Activated gamma-delta T cell treated with anti-CD3 and anti-CD28 coated beads, Interleukin-2, amount 50 U/mL, for 16 hours (primary cell): ENCODE results near the gene UBAC2.
"Not testable (repeated sequence)": the region's sequence is repeated elsewhere in the genome, so short reads cannot be mapped to it uniquely, and the experiment has no call there.

Experiments used
- DNase-seq: peaks from one replicate; pipeline ENCODE4 v3.0.0-alpha.2; 2020; ENCODE audit warnings: low read depth

Gene UBAC2

GRCh38 chr13:99380921-99381645 is 180.4 kb downstream of the UBAC2 start:
- peak; percentile 33 for DNase-seq

DNA sequence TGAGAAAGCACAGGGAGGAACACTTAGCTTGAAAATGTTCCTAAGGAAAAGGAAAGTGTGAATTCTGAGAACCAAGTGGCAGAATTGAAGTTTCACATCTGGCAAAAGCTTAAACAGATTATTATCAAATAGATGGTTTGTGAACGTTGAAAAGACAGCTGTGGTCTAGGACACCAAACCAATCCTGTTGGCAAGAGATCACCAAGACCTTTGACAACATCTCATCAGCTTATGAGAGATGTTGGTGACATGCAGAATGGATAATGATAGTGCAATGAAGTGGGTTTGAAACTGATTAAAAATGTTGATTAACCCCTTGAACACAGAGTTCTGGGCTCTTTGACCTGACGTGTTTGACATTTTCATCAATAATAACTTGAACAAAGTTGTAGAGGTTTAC is 181.1 kb downstream of the UBAC2 start:
- DNase-seq: no peak

- peak; percentile 22 for DNase-seq
Measured at GRCh38 chr13:99382428-99383133, 181.9 kb downstream of the UBAC2 start.

GRCh38 chr13:99383511-99383921 is 182.9 kb downstream of the UBAC2 start:
- DNase-seq: no peak

- no peak for DNase-seq
Measured at GRCh38 chr13:99383946-99384345, 183.3 kb downstream of the UBAC2 start.

DNA sequence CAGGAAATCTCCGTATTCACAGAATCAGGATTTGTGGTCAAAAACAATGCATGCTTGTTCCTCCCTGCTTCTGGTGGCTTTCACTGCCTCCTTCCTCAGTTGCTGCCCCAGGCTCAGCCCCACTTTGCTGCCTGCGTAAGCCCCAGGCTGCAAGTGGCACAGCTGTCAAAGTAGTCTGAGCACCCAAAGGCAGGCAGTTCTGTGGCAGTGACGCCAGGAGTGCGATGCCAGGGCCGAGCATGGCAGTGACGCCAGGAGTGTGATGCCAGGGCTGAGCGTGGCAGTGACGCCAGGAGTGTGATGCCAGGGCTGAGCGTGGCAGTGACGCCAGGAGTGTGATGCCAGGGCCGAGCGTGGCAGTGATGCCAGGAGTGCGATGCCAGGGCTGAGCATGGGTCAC is 183.8 kb downstream of the UBAC2 start:
- DNase-seq: no peak

DNA sequence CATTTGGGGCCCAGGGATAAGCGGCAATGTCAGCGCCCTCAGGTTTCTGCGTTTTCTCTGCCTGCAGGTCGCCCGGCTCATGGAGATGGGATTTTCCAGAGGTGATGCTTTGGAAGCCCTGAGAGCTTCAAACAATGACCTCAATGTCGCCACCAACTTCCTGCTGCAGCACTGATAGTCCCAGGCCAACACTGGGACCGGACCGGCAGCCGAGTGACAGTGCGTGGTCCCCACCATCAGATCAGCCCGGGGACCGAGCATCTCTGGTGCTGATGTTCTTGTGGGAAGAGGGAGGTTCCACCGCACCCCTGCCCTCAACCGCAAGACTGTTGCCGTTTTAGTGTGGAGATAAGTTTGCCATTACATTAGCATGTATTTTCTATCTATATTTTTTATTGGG is 184.5 kb downstream of the UBAC2 start:
- DNase-seq: no peak

DNA sequence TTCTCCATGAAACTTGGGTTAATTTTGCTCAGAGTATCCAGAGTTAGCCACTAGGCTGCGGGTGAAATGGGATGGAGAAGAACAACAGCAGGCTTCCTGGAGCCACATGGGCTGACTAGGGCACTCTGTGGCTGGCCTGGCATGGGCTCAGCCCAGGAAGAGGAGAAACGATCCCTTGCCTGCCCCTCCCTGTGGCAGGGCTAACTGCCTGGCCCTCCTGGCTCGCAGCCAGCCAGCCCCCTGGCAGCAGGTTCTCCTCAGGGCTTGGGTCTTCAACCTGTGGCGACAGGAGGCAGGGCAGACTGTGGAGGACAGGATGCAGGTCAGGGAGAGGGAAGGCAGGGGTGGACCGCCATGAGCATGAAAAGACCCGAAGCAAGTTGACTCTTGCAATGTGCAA is 185.3 kb downstream of the UBAC2 start:
- no peak for DNase-seq

- no peak for DNase-seq
Measured at GRCh38 chr13:99386495-99386894, 185.8 kb downstream of the UBAC2 start.

DNA sequence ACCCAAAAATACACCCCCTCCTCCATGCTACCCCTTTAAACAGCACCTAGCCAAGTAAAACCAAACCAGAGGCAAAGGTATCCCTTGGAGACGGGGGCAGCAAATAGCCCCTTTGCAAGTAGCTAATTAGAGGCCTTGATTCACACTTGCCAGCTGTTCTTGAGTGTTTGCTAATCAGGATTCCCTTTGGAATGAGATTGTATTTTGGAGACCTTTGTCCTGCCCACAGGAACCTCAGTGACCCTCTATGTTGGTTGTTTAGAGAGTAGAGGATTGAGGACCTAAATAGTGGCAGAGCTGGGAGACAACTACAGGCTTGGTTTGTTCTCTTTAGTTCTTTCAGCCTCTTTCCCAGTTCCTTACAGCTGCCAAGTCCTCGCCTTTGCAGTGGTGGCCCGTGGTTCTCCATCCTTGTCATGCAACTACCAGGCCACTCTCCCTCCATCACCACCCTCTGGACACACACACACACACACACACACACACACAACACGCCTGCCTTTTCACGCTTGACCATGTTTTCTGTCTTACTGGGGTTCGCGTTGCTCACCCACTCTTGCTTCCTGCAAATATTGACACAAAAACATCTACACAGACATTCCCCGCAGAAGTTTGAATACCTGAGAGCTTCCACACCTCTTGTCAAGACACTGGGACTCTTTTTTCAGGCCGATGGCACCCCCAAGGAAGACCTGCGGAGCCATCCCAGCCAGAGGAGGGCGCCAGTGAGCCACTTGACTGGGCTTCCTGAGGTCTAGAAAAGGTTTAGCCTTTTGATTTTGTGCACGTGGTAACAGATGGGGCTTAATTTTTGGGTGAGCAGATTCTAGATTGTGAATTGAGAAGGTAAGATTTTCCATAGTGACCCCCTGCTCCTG is 186.5 kb downstream of the UBAC2 start:
- peak; percentile 75 for DNase-seq

DNA sequence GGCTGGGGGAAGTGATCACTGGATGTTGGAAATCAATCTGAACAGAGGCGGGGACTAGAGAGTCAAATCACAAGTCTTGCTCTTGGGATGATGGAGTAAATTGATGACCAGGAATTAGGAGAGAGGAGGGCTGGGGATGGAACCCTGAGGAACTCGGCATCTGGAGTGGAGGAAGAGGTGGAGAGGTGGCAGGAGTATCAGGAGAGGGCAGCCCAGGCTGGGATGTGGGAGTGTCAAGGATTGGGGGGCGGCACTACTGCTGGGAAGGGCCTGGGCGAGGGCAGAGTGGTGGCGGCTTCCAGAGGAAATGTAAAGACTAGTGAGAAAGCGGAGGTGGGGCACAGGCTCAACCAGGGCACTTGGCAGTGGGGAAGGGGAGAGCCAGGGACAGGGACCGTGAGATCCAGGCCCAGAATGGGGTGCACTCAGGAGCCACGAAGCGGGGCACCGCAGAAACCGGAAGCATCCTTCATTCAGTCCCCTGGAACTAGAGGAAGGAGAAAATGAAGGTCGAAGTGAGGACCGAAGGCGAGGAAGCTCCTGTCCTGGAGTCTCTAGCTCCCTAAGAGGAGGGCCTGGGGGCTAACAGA is 187.8 kb downstream of the UBAC2 start:
- no peak for DNase-seq

DNA sequence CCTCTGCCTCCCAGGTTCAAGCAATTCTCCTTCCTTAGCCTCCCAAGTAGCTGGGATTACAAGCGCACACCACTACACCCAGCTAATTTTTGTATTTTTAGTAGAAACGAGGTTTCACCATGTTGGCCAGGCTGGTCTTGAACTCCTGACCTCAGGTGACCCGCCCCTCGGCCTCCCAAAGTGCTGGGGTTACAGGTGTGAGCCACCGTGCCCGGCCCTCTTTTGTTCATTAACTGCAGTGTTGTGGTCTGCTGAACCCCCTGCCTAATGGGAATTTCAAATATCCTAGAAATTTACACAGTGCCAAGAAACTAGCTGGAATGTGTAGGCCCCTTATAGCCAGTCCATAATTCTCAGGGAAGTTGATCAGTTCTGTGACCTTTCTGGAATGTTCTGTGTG is 188.4 kb downstream of the UBAC2 start:
- DNase-seq: not testable (repeated sequence)

DNA sequence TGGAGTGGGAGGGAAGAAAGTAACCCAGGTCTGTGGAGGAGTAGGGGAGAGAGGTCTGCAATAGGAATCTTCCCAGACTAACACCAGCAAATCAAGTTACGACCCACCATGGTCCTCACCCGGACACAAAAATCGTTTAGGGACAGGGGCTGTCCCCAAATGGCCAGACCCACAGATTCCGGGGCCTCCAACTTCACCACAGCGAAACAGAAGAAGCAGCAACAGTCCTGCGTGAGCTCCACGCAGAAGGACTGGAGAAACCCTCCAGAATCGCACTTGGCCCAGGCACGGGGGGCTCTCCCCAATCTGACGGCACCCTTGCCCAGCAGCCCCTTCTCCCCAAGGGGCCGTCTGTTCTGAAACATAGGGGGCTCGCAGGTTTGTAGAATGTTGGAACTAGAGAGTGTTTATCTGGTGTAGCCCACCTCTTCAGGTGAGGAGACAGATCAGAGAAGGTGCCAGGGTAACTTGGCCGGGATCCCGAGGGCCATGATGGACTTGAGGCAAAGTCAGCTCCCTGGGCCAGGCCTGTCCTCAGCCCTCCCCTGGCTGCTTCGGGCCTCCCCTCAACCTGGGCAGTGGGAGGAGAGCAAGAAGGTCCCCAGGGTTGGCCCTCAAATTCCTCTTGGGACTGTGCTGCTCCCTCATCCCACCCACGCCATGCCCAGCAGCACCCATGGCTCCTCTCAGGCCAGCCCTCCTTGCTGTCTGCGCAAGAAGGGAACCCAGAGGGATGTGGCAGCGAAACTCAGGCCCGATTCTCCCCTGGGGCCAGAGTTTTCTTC is 189.1 kb downstream of the UBAC2 start:
- DNase-seq: no peak

GRCh38 chr13:99390601-99391000 is 189.9 kb downstream of the UBAC2 start:
- DNase-seq: no peak

- no peak for DNase-seq
Measured at GRCh38 chr13:99391781-99392469, 191.3 kb downstream of the UBAC2 start.

GRCh38 chr13:99392470-99393135 is 191.9 kb downstream of the UBAC2 start:
- DNase-seq: no peak

DNA sequence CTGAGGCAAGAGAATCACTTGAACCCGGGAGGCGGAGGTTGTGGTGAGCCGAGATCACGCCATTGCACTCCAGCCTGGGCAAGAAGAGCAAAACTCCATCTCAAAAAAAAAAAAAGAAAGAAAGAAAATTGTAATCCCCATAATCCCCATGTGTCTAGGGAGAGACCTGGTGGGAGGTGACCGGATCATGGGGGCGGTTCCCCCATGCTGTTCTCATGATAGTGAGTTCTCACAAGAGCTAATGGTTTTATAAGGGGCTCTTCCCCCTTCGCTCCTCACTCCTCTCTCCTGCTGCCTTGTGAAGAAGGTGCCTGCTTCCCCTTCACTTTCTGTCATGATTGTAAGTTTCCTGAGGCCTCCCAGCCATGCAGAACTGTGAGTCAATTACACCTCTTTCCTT is 192.7 kb downstream of the UBAC2 start:
- not testable (repeated sequence) for DNase-seq

GRCh38 chr13:99393791-99394735 is 193.4 kb downstream of the UBAC2 start:
- no peak for DNase-seq

DNA sequence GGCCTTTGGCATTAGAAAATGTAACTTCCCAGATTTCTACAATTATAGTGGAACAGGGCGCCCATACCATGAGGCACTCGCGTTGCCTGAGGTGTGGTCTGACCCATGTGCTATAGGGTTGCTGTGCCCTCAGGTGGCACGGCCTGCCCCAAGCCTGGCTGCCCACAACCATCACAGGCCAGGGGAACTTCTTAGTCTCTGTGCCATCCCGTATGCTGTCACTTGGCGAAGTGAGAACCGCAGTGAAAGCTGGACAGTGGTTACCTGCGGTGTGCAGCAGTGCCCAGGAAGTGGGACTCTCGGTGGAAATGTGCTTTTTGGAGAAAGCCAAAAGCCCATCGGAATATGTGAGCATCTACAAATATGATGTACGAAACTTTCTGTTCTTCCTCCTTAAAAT is 194.8 kb downstream of the UBAC2 start:
- DNase-seq: no peak
